Neuronal stem cell (in vitro differentiated cells): ENCODE data around the gene DDTL.

Experiments used
- DNase-seq: peaks from one replicate; pipeline ENCODE4 v3.0.0-alpha.2; 2013; ENCODE audit warnings: low spot score
- H2AFZ ChIP-seq: one replicate; pipeline ENCODE4 v1.6.1; 2013; ENCODE audit warnings: mild to moderate bottlenecking, low read length, inconsistent platforms
- H2AK5ac ChIP-seq: 2 replicates; pipeline ENCODE4 v1.6.1; 2013; ENCODE audit warnings: low read depth, mild to moderate bottlenecking, inconsistent platforms, low read length, moderate library complexity, mixed read lengths
- H2BK120ac ChIP-seq: 2 replicates; pipeline ENCODE4 v1.6.1; 2013; ENCODE audit warnings: low read depth, mild to moderate bottlenecking, inconsistent platforms, low read length, moderate library complexity, mixed read lengths
- H2BK12ac ChIP-seq: one replicate; pipeline ENCODE4 v1.6.1; 2013; ENCODE audit warnings: low read length, inconsistent platforms
- H2BK15ac ChIP-seq: 2 replicates; pipeline ENCODE4 v1.6.1; 2013; ENCODE audit warnings: mild to moderate bottlenecking, low read length, inconsistent platforms, mixed read lengths
- H2BK5ac ChIP-seq: one replicate; pipeline ENCODE4 v1.6.1; 2013; ENCODE audit warnings: inconsistent platforms, mild to moderate bottlenecking, low read length, moderate library complexity
- H3K14ac ChIP-seq: one replicate; pipeline ENCODE4 v1.6.1; 2013; ENCODE audit warnings: low read length, inconsistent platforms
- H3K18ac ChIP-seq: 2 replicates; pipeline ENCODE4 v1.6.1; 2013; ENCODE audit warnings: low read length, inconsistent platforms
- H3K23ac ChIP-seq: 2 replicates; pipeline ENCODE4 v1.6.1; 2013; ENCODE audit warnings: low read depth, mild to moderate bottlenecking, mixed read lengths, low read length, inconsistent platforms; ENCODE audit not compliant: poor library complexity
- H3K27ac ChIP-seq: replicated peaks from 3 replicates; pipeline ENCODE4 v1.5.1; 2013; ENCODE audit warnings: low read length, inconsistent platforms
- H3K27me3 ChIP-seq, 3 experiments: 2 replicates each; pipeline ENCODE4 v1.6.1; 2013; ENCODE audit warnings: low read length in 3 of 3, mild to moderate bottlenecking in 2 of 3, inconsistent platforms in 1 of 3, low read depth in 1 of 3, mixed read lengths in 1 of 3, moderate library complexity in 1 of 3; ENCODE audit not compliant: control insufficient read depth in 3 of 3, insufficient read depth in 3 of 3
- H3K36me3 ChIP-seq, 2 donors: replicated peaks in 1 of 2; 2 replicates each; pipeline ENCODE4 v1.6.1; 2013; ENCODE audit warnings: low read length in 2 of 2; ENCODE audit not compliant: control insufficient read depth in 2 of 2, insufficient read depth in 2 of 2
- H3K4ac ChIP-seq: 2 replicates; pipeline ENCODE4 v1.6.1; 2013; ENCODE audit warnings: inconsistent platforms, mild to moderate bottlenecking, low read length, moderate library complexity
- H3K4me1 ChIP-seq, 2 donors: 1 replicate in 1 of 2; 2 replicates in 1 of 2; pipeline ENCODE4 v1.6.1; 2013; ENCODE audit warnings: low read length in 2 of 2, low read depth in 1 of 2; ENCODE audit not compliant: control insufficient read depth in 2 of 2, insufficient read depth in 1 of 2
- H3K4me2 ChIP-seq: one replicate; pipeline ENCODE4 v1.6.1; 2013; ENCODE audit warnings: mild to moderate bottlenecking, low read length, inconsistent platforms; ENCODE audit not compliant: insufficient read depth, poor library complexity, severe bottlenecking
- H3K4me3 ChIP-seq, 2 donors: 2 replicates each; pipeline ENCODE4 v1.5.1; 2013; ENCODE audit warnings: low read length in 2 of 2, mild to moderate bottlenecking in 2 of 2, inconsistent platforms in 1 of 2, moderate library complexity in 1 of 2
- H3K79me1 ChIP-seq: one replicate; pipeline ENCODE4 v1.6.1; 2013; ENCODE audit warnings: low read depth, mild to moderate bottlenecking, inconsistent platforms, low read length, moderate library complexity
- H3K9ac ChIP-seq: one replicate; pipeline ENCODE4 v1.6.1; 2013; ENCODE audit warnings: mild to moderate bottlenecking, low read depth, low read length, inconsistent platforms; ENCODE audit not compliant: poor library complexity
- H3K9me3 ChIP-seq, 2 donors: replicated peaks in 1 of 2; 2 replicates each; pipeline versions ENCODE3 to v1.6.1; 2013; ENCODE audit warnings: low read length in 2 of 2, mild to moderate bottlenecking in 2 of 2, inconsistent platforms in 1 of 2, low read depth in 1 of 2, mixed read lengths in 1 of 2, moderate library complexity in 1 of 2; ENCODE audit not compliant: control insufficient read depth in 2 of 2, insufficient read depth in 1 of 2
- H4K8ac ChIP-seq: one replicate; pipeline ENCODE4 v1.6.1; 2013; ENCODE audit warnings: low read depth, mild to moderate bottlenecking, inconsistent platforms, low read length, moderate library complexity
- H4K91ac ChIP-seq: one replicate; pipeline ENCODE4 v1.6.1; 2013; ENCODE audit warnings: low read length, low read depth, mild to moderate bottlenecking, inconsistent platforms; ENCODE audit not compliant: poor library complexity
- WGBS, 2 donors: extraction: QIAGEN DNeasy Blood & Tissue Kit; methylation state at CpG; one replicate each; pipeline ENCODE4 v1.1.7; 2013; ENCODE audit warnings: missing lambda C conversion rate in 2 of 2, mixed read lengths in 1 of 2; ENCODE audit not compliant: insufficient read length in 2 of 2, insufficient replicate concordance in 1 of 2; ENCODE audit errors: extremely low coverage in 2 of 2; 5-methylcytosine and 5-hydroxymethylcytosine counted together

DDTL gene

GRCh38 chr22:23925020-23925606 lies 41.6 kb upstream of the DDTL start:
- H3K9ac ChIP-seq, result no peak overlapping the region
- peaks cover 2 to 26% of the 10 kb centered on the region in 2 donors for H3K9me3 ChIP-seq
- no peak overlapping the region for H2BK120ac ChIP-seq
- H2AK5ac ChIP-seq, result no peak overlapping the region
- no peak overlapping the region for H2BK12ac ChIP-seq
- H3K27ac ChIP-seq, result no peak overlapping the region
- no peak overlapping the region for H3K4ac ChIP-seq
- no peaks in the 10 kb centered on the region for H3K27me3 ChIP-seq
- no peak overlapping the region for H2AFZ ChIP-seq
- no peaks in the 10 kb centered on the region for H3K4me1 ChIP-seq
- H3K79me1 ChIP-seq, result no peaks in the 10 kb centered on the region
- H3K23ac ChIP-seq, result no peak overlapping the region
- no peak overlapping the region for H3K18ac ChIP-seq
- no peak overlapping the region for H3K4me3 ChIP-seq
- peaks cover 5 to 86% of the 10 kb centered on the region in 2 donors for H3K36me3 ChIP-seq
- WGBS, 2 donors, result no CpG with 5 or more reads among the region's 6 CpGs
- no peak overlapping the region for H2BK15ac ChIP-seq
- no peak overlapping the region for H3K4me2 ChIP-seq
- no peak overlapping the region for H4K8ac ChIP-seq
- H3K14ac ChIP-seq, result no peak overlapping the region
- H4K91ac ChIP-seq, result no peak overlapping the region
- no peak overlapping the region for H2BK5ac ChIP-seq
- DNase-seq, result no peak

DNA sequence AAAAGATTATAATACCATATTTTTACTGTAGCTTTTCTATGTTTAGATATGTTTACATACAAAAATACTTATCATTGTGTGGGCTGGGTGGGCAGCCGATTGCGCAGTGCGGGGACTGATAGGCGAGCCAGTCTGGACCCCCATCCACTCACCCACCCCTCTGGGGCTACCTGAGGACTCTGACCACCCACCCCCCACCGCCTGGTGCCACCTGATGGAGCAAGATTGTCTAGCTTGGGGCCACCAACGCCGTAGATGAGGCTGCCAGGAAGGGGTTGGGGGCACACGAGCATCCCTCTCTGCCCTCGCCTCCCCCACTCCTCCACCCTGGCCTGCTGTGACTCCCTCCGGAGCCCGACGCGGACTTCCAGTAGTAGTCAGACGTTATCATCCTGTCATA lies 40.1 kb upstream of the DDTL start:
- Histone ChIP-seq H3K9me3 (peaks cover 2 to 39% of the 10 kb centered on the region in 2 donors), H3K4me3 (no peak overlapping the region), H3K27me3 (no peaks in the 10 kb centered on the region), H3K79me1 (no peaks in the 10 kb centered on the region), H3K36me3 (peaks cover 5 to 91% of the 10 kb centered on the region in 2 donors), H2AFZ (no peak overlapping the region), H3K4me2 (no peak overlapping the region), H3K9ac (no peak overlapping the region), H4K8ac (no peak overlapping the region), H3K23ac (no peak overlapping the region), H3K18ac (no peak overlapping the region), H3K27ac (no peak overlapping the region), H3K14ac (no peak overlapping the region), H2BK5ac (no peak overlapping the region), H3K4ac (no peak overlapping the region), H2BK120ac (no peak overlapping the region), H2AK5ac (no peak overlapping the region), H3K4me1 (no peaks in the 10 kb centered on the region), H2BK15ac (no peak overlapping the region), H4K91ac (no peak overlapping the region), H2BK12ac (no peak overlapping the region)
- whole genome bisulfite sequencing, 2 donors, result no CpG with 5 or more reads among the region's 14 CpGs
- no peak for DNase-seq

- H4K91ac ChIP-seq, result no peak overlapping the region
- H3K4ac ChIP-seq, result no peak overlapping the region
- 100% methylated on average over 1 of the region's 5 CpGs; no CpG with 5 or more reads in 1 of the 2 donors for WGBS, 2 donors
- H2BK12ac ChIP-seq, result no peak overlapping the region
- no peaks in the 10 kb centered on the region for H3K27me3 ChIP-seq
- no peak overlapping the region for H3K18ac ChIP-seq
- H4K8ac ChIP-seq, result no peak overlapping the region
- no peak overlapping the region for H2AK5ac ChIP-seq
- no peaks in the 10 kb centered on the region for H3K79me1 ChIP-seq
- no peaks in the 10 kb centered on the region for H3K9me3 ChIP-seq
- H3K36me3 ChIP-seq, result no peaks in the 10 kb centered on the region
- peak overlapping the region; percentile 53 for H2AFZ ChIP-seq
- no peak overlapping the region for H3K23ac ChIP-seq
- H3K4me2 ChIP-seq, result no peak overlapping the region
- no peak overlapping the region for H3K4me3 ChIP-seq
- H3K4me1 ChIP-seq, result peaks cover 0 to 3% of the 10 kb centered on the region in 2 donors
- H3K9ac ChIP-seq, result no peak overlapping the region
- no peak overlapping the region for H2BK15ac ChIP-seq
- no peak overlapping the region for H2BK5ac ChIP-seq
- no peak overlapping the region for H3K27ac ChIP-seq
- H3K14ac ChIP-seq, result no peak overlapping the region
- DNase-seq, result no peak
- H2BK120ac ChIP-seq, result no peak overlapping the region
These were observed 28.2 kb upstream of the DDTL start for GRCh38 chr22:23938328-23939016.

GRCh38 chr22:23939017-23939357 lies 27.7 kb upstream of the DDTL start:
- Histone ChIP-seq H3K4ac (no peak overlapping the region), H4K91ac (no peak overlapping the region), H3K18ac (no peak overlapping the region), H4K8ac (no peak overlapping the region), H3K9ac (no peak overlapping the region), H2AFZ (peak overlapping the region; percentile 53), H3K9me3 (no peaks in the 10 kb centered on the region), H2AK5ac (no peak overlapping the region), H3K4me3 (no peak overlapping the region), H3K36me3 (no peaks in the 10 kb centered on the region), H3K4me1 (peaks cover 0 to 3% of the 10 kb centered on the region in 2 donors), H2BK15ac (no peak overlapping the region), H3K27ac (no peak overlapping the region), H3K14ac (no peak overlapping the region), H2BK5ac (no peak overlapping the region), H3K27me3 (no peaks in the 10 kb centered on the region), H2BK12ac (no peak overlapping the region), H2BK120ac (no peak overlapping the region), H3K79me1 (no peaks in the 10 kb centered on the region), H3K23ac (no peak overlapping the region), H3K4me2 (no peak overlapping the region)
- DNase-seq, result no peak
- WGBS, 2 donors, result no CpG with 5 or more reads among the region's 3 CpGs
